GM12873 (cell line): ENCODE data around the gene ID1.

ENCODE experiments used
- CTCF ChIP-seq: IDR thresholded peaks from 2 replicates; pipeline ENCODE4 v1.5.1; 2012; ENCODE audit warnings: low read depth, mild to moderate bottlenecking, moderate library complexity, low read length, control low read depth; ENCODE audit not compliant: insufficient read depth; ENCODE audit errors: missing control alignments

ID1 gene

GRCh38 chr20:31570021-31570463 is 35.0 kb upstream of the ID1 start:
- TF ChIP-seq CTCF = no peak

- TF ChIP-seq CTCF = no peak
These were observed 34.1 kb upstream of the ID1 start for GRCh38 chr20:31570735-31571617.

- TF ChIP-seq CTCF = no peak
These were observed 32.9 kb upstream of the ID1 start for GRCh38 chr20:31572042-31572700.

GRCh38 chr20:31572701-31573554 is 32.2 kb upstream of the ID1 start:
- no peak for TF ChIP-seq CTCF

- no peak for TF ChIP-seq CTCF
These were observed 31.4 kb upstream of the ID1 start for GRCh38 chr20:31573555-31574321.

- TF ChIP-seq CTCF = no peak
These were observed 28.3 kb upstream of the ID1 start for GRCh38 chr20:31576751-31577150.
